GM18499 (cell line): ENCODE data around the gene SARS1.

Experiments used
- ATAC-seq: cut with Tn5 transposase; IDR thresholded peaks from one replicate; pipeline ENCODE4 v1.9.1; 2021; ENCODE audit warnings: moderate number of reproducible peaks; ENCODE audit not compliant: insufficient read depth, unreplicated experiment

SARS1 gene

GRCh38 chr1:109191891-109192290 lies 21.8 kb upstream of the SARS1 start:
- ATAC-seq: no peak

- no peak for ATAC-seq
Observed at GRCh38 chr1:109192433-109192832, 21.3 kb upstream of the SARS1 start.

- no peak for ATAC-seq
Observed at GRCh38 chr1:109193653-109194590, 19.8 kb upstream of the SARS1 start.

- no peak for ATAC-seq
Observed at GRCh38 chr1:109197158-109198042, 16.3 kb upstream of the SARS1 start.

- no peak for ATAC-seq
Observed at GRCh38 chr1:109198043-109198695, 15.5 kb upstream of the SARS1 start.

GRCh38 chr1:109198745-109199144 lies 15.0 kb upstream of the SARS1 start:
- ATAC-seq: no peak

- ATAC-seq: no peak
Observed at GRCh38 chr1:109199710-109200109, 14.0 kb upstream of the SARS1 start.

- no peak for ATAC-seq
Observed at GRCh38 chr1:109201123-109201703, 12.5 kb upstream of the SARS1 start.

GRCh38 chr1:109204484-109204883 lies 9.2 kb upstream of the SARS1 start:
- ATAC-seq: no peak

GRCh38 chr1:109206339-109206738 lies 7.4 kb upstream of the SARS1 start:
- no peak for ATAC-seq

- no peak for ATAC-seq
Observed at GRCh38 chr1:109207467-109208103, 6.1 kb upstream of the SARS1 start.

GRCh38 chr1:109208394-109208793 lies 5.3 kb upstream of the SARS1 start:
- ATAC-seq: no peak

- no peak for ATAC-seq
Observed at GRCh38 chr1:109208836-109209463, 4.8 kb upstream of the SARS1 start.

- no peak for ATAC-seq
Observed at GRCh38 chr1:109210058-109210457, 3.7 kb upstream of the SARS1 start.

- no peak for ATAC-seq
Observed at GRCh38 chr1:109213345-109213823, 334 bp upstream of the SARS1 start.

GRCh38 chr1:109214695-109215623 lies 1.2 kb downstream of the SARS1 start:
- ATAC-seq: no peak

GRCh38 chr1:109216662-109217061 lies 2.9 kb downstream of the SARS1 start:
- no peak for ATAC-seq

GRCh38 chr1:109218516-109218915 lies 4.8 kb downstream of the SARS1 start:
- ATAC-seq: no peak
